Measurements from ENCODE around the gene SULT2B1. TPM values are rescaled to one million over a fixed set of nuclear protein-coding genes. Genes with fewer than 3 reads are reported as not detected.
A peak's percentile ranks its signal among the peaks of the same experiment; 100 is the strongest.

The SULT2B1 gene
- total and polyA plus RNA-seq, 2 experiments from 2014 or later = not detected

GRCh38 chr19:48634036-48634342 is 82.0 kb downstream of the SULT2B1 start:
- Histone ChIP-seq H4K20me1 (ENCODE audit: insufficient read depth) (no peaks in the 10 kb centered on the region), H3K9ac (peak overlapping the region; percentile 72), H3K4me2 (ENCODE audit: unreplicated experiment) (peak overlapping the region; percentile 90), H3K4me1 (ENCODE audit: insufficient read depth) (peaks cover 38% of the 10 kb centered on the region), H3F3A (ENCODE audit: insufficient read depth) (peaks cover 24% of the 10 kb centered on the region), H3K27ac (peak overlapping the region; percentile 66), H3K27me3 (replicated peaks; ENCODE audit: insufficient read depth) (no peaks in the 10 kb centered on the region), H3K9me2 (ENCODE audit: insufficient read depth) (no peaks in the 10 kb centered on the region), H3K36me3 (ENCODE audit: low read depth) (no peaks in the 10 kb centered on the region), H3K9me3 (ENCODE audit: low read depth) (no peaks in the 10 kb centered on the region), H3K79me2 (ENCODE audit: insufficient read depth) (no peaks in the 10 kb centered on the region), H3K4me3 (peak overlapping the region; percentile 71), H2AFZ (peak overlapping the region; percentile 74)
- no peak for TF ChIP-seq EZH2phosphoT487 (IDR thresholded peaks at IDR 0.05; ENCODE audit: insufficient read depth, low read depth)
- no peak for TF ChIP-seq EZH2 (IDR thresholded peaks at IDR 0.05; ENCODE audit: insufficient read depth, poor library complexity, severe bottlenecking)
- 34 to 36% methylated on average over 7 of the region's 7 CpGs for WGBS, 2 experiments (ENCODE audit: low coverage in 1 of 2, low lambda C conversion rate in 2 of 2, missing lambda C conversion rate in 2 of 2)
- no peak for DNase-seq
- in situ Hi-C loops (cut with MboI) = no loop called here

- Histone ChIP-seq H3K4me2 (ENCODE audit: unreplicated experiment) (peak overlapping the region; percentile 90), H3K36me3 (ENCODE audit: low read depth) (no peaks in the 10 kb centered on the region), H3K9me2 (ENCODE audit: insufficient read depth) (no peaks in the 10 kb centered on the region), H3F3A (ENCODE audit: insufficient read depth) (peaks cover 24% of the 10 kb centered on the region), H4K20me1 (ENCODE audit: insufficient read depth) (no peaks in the 10 kb centered on the region), H3K27ac (peak overlapping the region; percentile 66), H2AFZ (peak overlapping the region; percentile 74), H3K79me2 (ENCODE audit: insufficient read depth) (no peaks in the 10 kb centered on the region), H3K9me3 (ENCODE audit: low read depth) (no peaks in the 10 kb centered on the region), H3K4me3 (peak overlapping the region; percentile 71), H3K4me1 (ENCODE audit: insufficient read depth) (peaks cover 38% of the 10 kb centered on the region), H3K27me3 (replicated peaks; ENCODE audit: insufficient read depth) (no peaks in the 10 kb centered on the region), H3K9ac (peak overlapping the region; percentile 92)
- DNase-seq = peak; percentile 99
- TF ChIP-seq EZH2phosphoT487 (IDR thresholded peaks at IDR 0.05; ENCODE audit: insufficient read depth, low read depth) (no peak), EZH2 (IDR thresholded peaks at IDR 0.05; ENCODE audit: insufficient read depth, poor library complexity, severe bottlenecking) (no peak)
- WGBS, 2 experiments (ENCODE audit: low coverage in 1 of 2, low lambda C conversion rate in 2 of 2, missing lambda C conversion rate in 2 of 2) = 2% methylated on average over 25 to 34 of the region's 37 CpGs
- in situ Hi-C loops (cut with MboI) = no loop called here
Measured at GRCh38 chr19:48634424-48635262, 82.7 kb downstream of the SULT2B1 start.

- 2% methylated on average over 13 to 42 of the region's 67 CpGs for WGBS, 2 experiments (ENCODE audit: low coverage in 1 of 2, low lambda C conversion rate in 2 of 2, missing lambda C conversion rate in 2 of 2)
- H3K4me2 ChIP-seq (ENCODE audit: unreplicated experiment) = peak overlapping the region; percentile 86
- H3K9me2 ChIP-seq (ENCODE audit: insufficient read depth) = no peaks in the 10 kb centered on the region
- H3K27me3 ChIP-seq (replicated peaks; ENCODE audit: insufficient read depth) = no peaks in the 10 kb centered on the region
- peak overlapping the region; percentile 92 for H3K9ac ChIP-seq
- TF ChIP-seq EZH2 (IDR thresholded peaks at IDR 0.05; ENCODE audit: insufficient read depth, poor library complexity, severe bottlenecking) = no peak
- no peak for TF ChIP-seq EZH2phosphoT487 (IDR thresholded peaks at IDR 0.05; ENCODE audit: insufficient read depth, low read depth)
- peaks cover 38% of the 10 kb centered on the region for H3K4me1 ChIP-seq (ENCODE audit: insufficient read depth)
- peak overlapping the region; percentile 71 for H3K4me3 ChIP-seq
- H2AFZ ChIP-seq = peak overlapping the region; percentile 74
- in situ Hi-C loops (cut with MboI) = no loop called here
- H3K79me2 ChIP-seq (ENCODE audit: insufficient read depth) = no peaks in the 10 kb centered on the region
- H3F3A ChIP-seq (ENCODE audit: insufficient read depth) = peaks cover 24% of the 10 kb centered on the region
- H3K36me3 ChIP-seq (ENCODE audit: low read depth) = no peaks in the 10 kb centered on the region
- H3K27ac ChIP-seq = peak overlapping the region; percentile 66
- H3K9me3 ChIP-seq (ENCODE audit: low read depth) = no peaks in the 10 kb centered on the region
- DNase-seq = peak; percentile 75
- H4K20me1 ChIP-seq (ENCODE audit: insufficient read depth) = no peaks in the 10 kb centered on the region
Measured at GRCh38 chr19:48635263-48635965, 83.4 kb downstream of the SULT2B1 start.

GRCh38 chr19:48635966-48636858 is 84.2 kb downstream of the SULT2B1 start:
- Histone ChIP-seq H2AFZ (peak overlapping the region; percentile 80), H3F3A (ENCODE audit: insufficient read depth) (peaks cover 24% of the 10 kb centered on the region), H3K79me2 (ENCODE audit: insufficient read depth) (no peaks in the 10 kb centered on the region), H3K4me2 (ENCODE audit: unreplicated experiment) (peak overlapping the region; percentile 86), H3K9ac (peak overlapping the region; percentile 92), H4K20me1 (ENCODE audit: insufficient read depth) (no peaks in the 10 kb centered on the region), H3K9me3 (ENCODE audit: low read depth) (no peaks in the 10 kb centered on the region), H3K36me3 (ENCODE audit: low read depth) (no peaks in the 10 kb centered on the region), H3K4me1 (ENCODE audit: insufficient read depth) (peaks cover 38% of the 10 kb centered on the region), H3K27ac (peak overlapping the region; percentile 87), H3K4me3 (peak overlapping the region; percentile 71), H3K27me3 (replicated peaks; ENCODE audit: insufficient read depth) (no peaks in the 10 kb centered on the region), H3K9me2 (ENCODE audit: insufficient read depth) (no peaks in the 10 kb centered on the region)
- TF ChIP-seq EZH2phosphoT487 (IDR thresholded peaks at IDR 0.05; ENCODE audit: insufficient read depth, low read depth) (no peak), EZH2 (IDR thresholded peaks at IDR 0.05; ENCODE audit: insufficient read depth, poor library complexity, severe bottlenecking) (no peak)
- WGBS, 2 experiments (ENCODE audit: low coverage in 1 of 2, low lambda C conversion rate in 2 of 2, missing lambda C conversion rate in 2 of 2) = 5 to 6% methylated on average over 32 to 35 of the region's 35 CpGs
- in situ Hi-C loops (cut with MboI) = no loop called here
- DNase-seq = peak; percentile 29
